ENCODE data around the gene MYO1A.

The MYO1A gene

DNA sequence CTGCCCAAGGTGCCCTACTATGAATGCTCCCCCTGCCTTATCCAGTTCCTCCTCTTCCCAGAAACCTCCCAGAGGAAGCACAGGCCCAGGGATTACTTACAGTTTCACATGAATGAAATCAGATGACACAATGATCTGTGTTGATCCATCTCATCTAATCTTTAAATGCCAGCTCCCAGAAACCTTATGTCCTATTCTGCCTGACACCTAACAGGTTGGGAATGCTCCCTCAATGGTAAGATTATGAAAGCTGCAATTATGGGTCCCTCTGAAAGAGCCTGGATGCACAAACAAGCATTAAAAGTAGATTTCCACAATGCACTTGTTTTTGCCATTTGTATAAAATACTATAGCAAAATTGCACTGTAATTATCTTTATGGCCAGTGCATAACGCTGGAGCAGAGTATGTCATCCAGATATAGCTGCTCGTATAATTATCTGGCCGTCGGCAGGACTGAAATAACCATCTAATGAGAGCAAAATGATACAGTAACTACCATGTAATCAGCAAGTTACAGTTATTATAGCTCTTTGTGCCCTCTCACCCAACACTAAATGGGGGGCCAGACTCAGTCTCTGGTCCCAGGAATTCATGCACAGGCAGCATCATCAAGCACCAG is 39.2 kb downstream of the MYO1A start:
- DNase-seq (ENCODE audit: insufficient read length, low spot score) (no peak), FAIRE-seq (no peak)
- TF ChIP-seq CTCF (IDR thresholded peaks at IDR 0.05; ENCODE audit: insufficient read depth, missing control alignments), result no peak

- no peak for FAIRE-seq
- no peak for DNase-seq (ENCODE audit: insufficient read length, low spot score)
- TF ChIP-seq CTCF (IDR thresholded peaks at IDR 0.05; ENCODE audit: insufficient read depth, missing control alignments), result no peak
These were observed 39.8 kb downstream of the MYO1A start for GRCh38 chr12:57009949-57010626.

GRCh38 chr12:57008178-57008577 is 41.8 kb downstream of the MYO1A start:
- DNase-seq (ENCODE audit: insufficient read length, low spot score) (no peak), FAIRE-seq (no peak)
- peak; percentile 82 for TF ChIP-seq CTCF (IDR thresholded peaks at IDR 0.05; ENCODE audit: insufficient read depth, missing control alignments)

GRCh38 chr12:57006809-57007475 is 43.0 kb downstream of the MYO1A start:
- FAIRE-seq (no peak), DNase-seq (ENCODE audit: insufficient read length, low spot score) (no peak)
- no peak for TF ChIP-seq CTCF (IDR thresholded peaks at IDR 0.05; ENCODE audit: insufficient read depth, missing control alignments)

DNA sequence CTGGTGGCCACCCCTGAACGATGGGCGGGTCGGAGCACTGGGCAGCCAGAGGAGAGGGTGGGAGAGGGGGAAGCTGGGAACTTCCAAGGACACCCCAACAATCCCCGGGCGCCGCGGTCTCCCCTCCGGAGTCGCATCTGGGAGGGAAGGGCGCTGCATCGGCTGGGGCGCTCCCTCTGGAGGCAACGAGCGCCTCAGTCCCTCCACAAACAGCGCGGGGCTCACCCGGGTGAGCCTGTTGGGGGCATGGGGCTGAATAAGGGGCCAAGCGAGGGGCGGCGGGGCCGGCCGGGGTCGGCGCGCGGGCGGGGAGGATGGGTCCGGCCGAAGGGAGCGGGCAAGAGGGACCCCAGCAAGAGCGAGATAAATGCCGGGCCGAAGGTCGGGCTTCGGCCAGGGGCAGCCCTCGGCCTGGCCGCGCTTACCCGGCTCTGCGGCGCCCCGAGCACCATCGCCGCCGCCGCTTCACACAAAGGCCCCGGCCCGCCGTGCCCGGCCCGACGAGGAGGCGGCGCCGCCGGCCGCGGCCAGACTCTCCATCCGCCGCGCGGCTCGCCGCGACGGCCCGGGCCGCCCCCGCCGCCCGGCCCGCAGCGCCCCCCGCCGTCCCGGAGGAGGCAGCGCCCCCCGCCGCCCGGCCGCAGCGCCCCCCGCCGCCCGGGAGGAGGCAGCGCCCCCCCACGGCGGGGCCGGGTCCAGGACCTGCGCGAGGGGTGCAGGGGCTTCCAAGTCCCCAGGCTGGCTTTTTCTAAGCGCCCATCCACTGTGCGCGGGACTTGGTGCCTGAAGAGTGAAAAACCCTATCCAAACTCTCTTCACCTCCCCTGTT is 43.7 kb downstream of the MYO1A start, which contains the start of gene ZBTB39:
ZBTB39 (minus strand) TSS at position 567 of the 829 bp plus-strand sequence. CDS start 1,629 bp downstream, outside the sequence.
- peak; percentile 46 for TF ChIP-seq CTCF (IDR thresholded peaks at IDR 0.05; ENCODE audit: insufficient read depth, missing control alignments)
- FAIRE-seq (no peak), DNase-seq (ENCODE audit: insufficient read length, low spot score) (peak; percentile 66)

- FAIRE-seq (no peak), DNase-seq (ENCODE audit: insufficient read length, low spot score) (no peak)
- TF ChIP-seq CTCF (IDR thresholded peaks at IDR 0.05; ENCODE audit: insufficient read depth, missing control alignments), result no peak
These were observed 45.3 kb downstream of the MYO1A start for GRCh38 chr12:57004651-57005050.

All from D721Med (cell line).